ENCODE data around the gene ZNF670. TPM values are rescaled to one million over a fixed set of nuclear protein-coding genes. Genes with fewer than 3 reads are reported as not detected.
A peak's percentile ranks its signal among the peaks of the same experiment; 100 is the strongest.

ZNF670 gene
- total and polyA plus RNA-seq, 8 donors: 3.4 to 6.5 (median 5.7) TPM

DNA sequence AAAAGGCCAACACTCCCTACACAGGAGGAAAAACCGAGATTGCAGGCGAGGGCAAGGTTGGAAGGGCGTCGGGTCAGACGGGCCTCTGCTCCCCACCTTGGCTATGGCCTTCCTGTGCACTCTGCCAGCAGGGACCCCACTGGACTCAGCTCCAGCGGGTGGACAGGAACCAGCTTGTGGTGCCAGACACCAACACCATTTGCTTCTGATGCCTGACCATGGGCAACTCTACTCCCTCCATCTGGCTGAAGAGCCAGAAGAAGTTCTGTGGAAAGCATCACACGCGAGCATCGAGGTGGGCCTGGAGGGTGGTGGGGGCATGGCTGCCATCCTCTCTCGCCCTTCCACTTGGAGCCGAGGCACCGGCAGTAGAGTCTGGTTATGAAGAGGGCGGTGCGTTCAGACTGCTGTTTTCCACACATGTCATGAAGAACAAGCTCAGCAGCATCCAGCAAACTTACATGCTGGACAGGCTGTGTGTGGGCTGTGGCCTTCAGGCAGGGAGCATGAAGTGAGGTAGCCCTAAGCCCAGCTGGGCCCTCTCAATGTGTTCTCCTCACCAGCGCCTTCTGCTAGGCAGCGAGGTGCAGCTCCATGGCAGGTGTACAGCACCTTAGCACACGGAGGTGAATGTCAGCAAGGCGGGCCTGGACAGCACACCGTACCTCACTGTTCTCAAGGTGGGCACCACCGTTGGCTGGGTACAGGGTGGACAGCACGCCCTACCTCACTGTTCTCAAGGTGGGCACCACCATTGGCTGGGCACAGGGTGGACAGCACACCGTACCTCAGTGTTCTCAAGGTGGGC lies 41.2 kb upstream of the ZNF670 start:
- no peak for TF ChIP-seq CTCF (IDR thresholded peaks at IDR 0.05)
- no peaks in the 10 kb centered on the region for H3K4me1 ChIP-seq
- H3K27me3 ChIP-seq: no peaks in the 10 kb centered on the region
- no peak for DNase-seq
- H3K36me3 ChIP-seq: no peaks in the 10 kb centered on the region
- intact Hi-C loops (cut with DNase I): no loop called here
- no peak overlapping the region for H3K27ac ChIP-seq
- no peak overlapping the region for H3K4me3 ChIP-seq
- ATAC-seq: no peak
- H3K9me3 ChIP-seq: peaks cover 0 to 3% of the 10 kb centered on the region in 2 donors

GRCh38 chr1:247118946-247119446 lies 40.4 kb upstream of the ZNF670 start:
- Histone ChIP-seq H3K27ac (no peak overlapping the region), H3K9me3 (no peaks in the 10 kb centered on the region), H3K4me1 (no peaks in the 10 kb centered on the region), H3K27me3 (no peaks in the 10 kb centered on the region), H3K36me3 (no peaks in the 10 kb centered on the region), H3K4me3 (no peak overlapping the region)
- DNase-seq (no peak), ATAC-seq (peak; percentile 14)
- intact Hi-C loops (cut with DNase I): no loop called here
- no peak for TF ChIP-seq CTCF (IDR thresholded peaks at IDR 0.05)

- no peak overlapping the region for H3K27ac ChIP-seq
- no peak for TF ChIP-seq CTCF (IDR thresholded peaks at IDR 0.05)
- H3K4me1 ChIP-seq: peaks cover 6 to 24% of the 10 kb centered on the region in 2 donors
- intact Hi-C loops (cut with DNase I): no loop called here
- no peak overlapping the region for H3K4me3 ChIP-seq
- ATAC-seq (no peak), DNase-seq (no peak)
- H3K36me3 ChIP-seq: no peaks in the 10 kb centered on the region
- no peaks in the 10 kb centered on the region for H3K9me3 ChIP-seq
- peaks cover 0 to 30% of the 10 kb centered on the region in 2 donors for H3K27me3 ChIP-seq
These were observed 36.9 kb upstream of the ZNF670 start for GRCh38 chr1:247115545-247115944.

DNA sequence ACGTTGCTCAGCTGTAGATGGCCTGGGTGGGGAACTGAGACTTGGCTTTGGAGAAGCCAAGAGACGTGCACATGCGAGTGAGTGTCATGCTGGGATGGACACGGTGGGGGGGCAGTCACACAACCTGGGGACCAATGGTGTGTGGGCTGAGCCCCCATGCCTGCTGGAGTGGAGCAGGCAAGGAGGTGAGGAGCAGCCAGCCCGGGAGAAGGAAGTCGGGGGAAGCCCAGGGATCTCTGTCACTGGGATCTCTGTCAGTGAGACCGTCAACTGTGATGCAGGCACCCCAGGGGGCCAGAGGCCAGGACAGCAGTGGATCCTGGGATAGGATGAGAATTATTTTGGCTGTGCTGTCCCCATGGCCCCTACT lies 36.5 kb upstream of the ZNF670 start:
- Histone ChIP-seq H3K4me3 (no peak overlapping the region), H3K27me3 (peaks cover 0 to 34% of the 10 kb centered on the region in 2 donors), H3K9me3 (no peaks in the 10 kb centered on the region), H3K4me1 (peaks cover 6 to 25% of the 10 kb centered on the region in 2 donors), H3K27ac (no peak overlapping the region), H3K36me3 (no peaks in the 10 kb centered on the region)
- no peak for TF ChIP-seq CTCF (IDR thresholded peaks at IDR 0.05)
- ATAC-seq (no peak), DNase-seq (no peak)
- intact Hi-C loops (cut with DNase I): no loop called here

DNA sequence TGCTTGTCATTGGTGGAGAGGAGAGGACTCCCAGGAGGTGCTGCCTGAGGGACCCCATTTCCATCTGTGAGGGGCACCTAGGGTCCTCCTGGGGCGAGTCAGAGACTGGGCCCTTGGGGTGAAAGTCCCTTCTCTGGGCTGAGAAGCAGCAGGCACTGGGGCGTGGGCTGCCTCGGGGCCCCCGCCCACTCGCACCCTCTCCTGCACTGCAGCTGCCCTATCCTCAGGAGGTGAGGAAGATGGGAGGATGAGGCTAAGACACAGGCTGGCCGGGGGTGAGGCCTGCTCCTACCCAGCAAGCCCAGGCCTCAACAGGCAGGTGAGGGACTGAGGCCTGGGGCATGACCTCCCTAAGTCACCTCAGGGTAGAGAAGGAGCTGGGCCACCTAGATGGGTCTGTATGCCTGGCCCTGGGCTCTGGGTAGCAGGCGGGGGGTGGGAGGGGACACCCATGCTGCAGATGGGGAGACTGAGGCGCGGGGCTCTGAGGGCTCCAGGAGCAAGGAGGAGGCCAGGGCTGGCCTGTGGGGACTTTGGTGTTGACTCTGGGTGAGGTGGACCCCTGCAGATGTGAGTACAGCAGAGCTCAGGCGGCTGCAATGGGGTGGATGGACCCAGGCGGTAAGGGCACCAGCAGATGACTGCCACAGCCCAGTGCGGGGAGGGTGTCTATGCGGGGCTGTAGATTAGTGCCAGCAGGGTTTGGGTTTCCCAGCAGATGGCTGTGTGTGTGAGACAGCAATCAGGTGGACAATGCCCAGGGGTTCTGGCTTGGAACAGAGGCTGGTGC lies 35.9 kb upstream of the ZNF670 start:
- TF ChIP-seq CTCF (IDR thresholded peaks at IDR 0.05): no peak
- intact Hi-C loops (cut with DNase I): no loop called here

More for the DNA sequence above, 35.9 kb upstream of the ZNF670 start:
- Histone ChIP-seq H3K27me3 (peaks cover 0 to 40% of the 10 kb centered on the region in 2 donors), H3K36me3 (no peaks in the 10 kb centered on the region), H3K4me3 (no peak overlapping the region), H3K4me1 (peaks cover 6 to 25% of the 10 kb centered on the region in 2 donors), H3K9me3 (no peaks in the 10 kb centered on the region), H3K27ac (no peak overlapping the region)
- ATAC-seq (no peak), DNase-seq (no peak)

Measured in left lung (tissue), 10 donors.